HEK293 (cell line): ENCODE data around the gene ADAMTS2.

Experiments used
- CTCF ChIA-PET: fragments of 350-600 bp; formaldehyde crosslinking; extraction: SDS; loops from one replicate; lab custom pipeline; 2021; ENCODE audit warnings: antibody characterized with exemption; lab: Yijun Ruan, JAX
- POLR2A ChIA-PET: fragments of 300-600 bp; formaldehyde crosslinking; extraction: SDS; loops from one replicate; lab custom pipeline; 2020; ENCODE audit warnings: antibody characterized with exemption, inconsistent platforms; lab: Yijun Ruan, JAX
- H3K27ac ChIP-seq: fragments of 200-500 bp; sonication (Bioruptor generic); 2 replicates; pipeline ENCODE4 v1.5.1; 2014; ENCODE audit warnings: low read depth, low read length, control low read depth, inconsistent platforms; ENCODE audit errors: extremely low read depth
- H3K36me3 ChIP-seq, 2 experiments: fragments of 200-500 bp in 1 of 2; sonication (Bioruptor generic) in 1 of 2; 1 replicate in 1 of 2; 2 replicates in 1 of 2; pipeline ENCODE4 v1.5.1; 2014 to 2017; ENCODE audit warnings: inconsistent platforms in 2 of 2, low read length in 2 of 2; ENCODE audit not compliant: control insufficient read depth in 2 of 2, insufficient read depth in 1 of 2
- H3K4me1 ChIP-seq: fragments of 200-500 bp; sonication (Bioruptor generic); 2 replicates; pipeline ENCODE4 v1.5.1; 2014; ENCODE audit warnings: mild to moderate bottlenecking, low read length, inconsistent platforms; ENCODE audit not compliant: control insufficient read depth, insufficient read depth
- H3K4me3 ChIP-seq: 2 replicates; pipeline ENCODE4 v1.5.1; 2011; ENCODE audit warnings: low read depth, mild to moderate bottlenecking, control low read depth, low read length, moderate library complexity
- H3K9me3 ChIP-seq: fragments of 200-500 bp; sonication (Bioruptor generic); 2 replicates; pipeline ENCODE4 v1.5.1; 2014; ENCODE audit warnings: low read depth, low read length, inconsistent platforms; ENCODE audit not compliant: control insufficient read depth, insufficient read depth
- AEBP2 ChIP-seq: fragments of 450-650 bp; formaldehyde crosslinking; IDR thresholded peaks from 2 replicates; pipeline ENCODE4 v1.5.1; 2016; ENCODE audit warnings: missing biosample characterization, missing genetic modification characterization, borderline replicate concordance
- PATZ1 ChIP-seq: fragments of 450-650 bp; formaldehyde crosslinking; IDR thresholded peaks from 2 replicates; pipeline ENCODE4 v1.5.1; 2016; ENCODE audit warnings: missing biosample characterization, missing genetic modification characterization
- YY1 ChIP-seq: fragments of 450-650 bp; formaldehyde crosslinking; IDR thresholded peaks from 2 replicates; pipeline ENCODE4 v1.5.1; 2018; ENCODE audit warnings: missing biosample characterization, missing genetic modification characterization
- ZBTB17 ChIP-seq: fragments of 450-650 bp; formaldehyde crosslinking; IDR thresholded peaks from 2 replicates; pipeline ENCODE4 v1.5.1; 2016; ENCODE audit warnings: missing biosample characterization, missing genetic modification characterization
- ZNF10 ChIP-seq: fragments of 450-650 bp; formaldehyde crosslinking; IDR thresholded peaks from 2 replicates; pipeline ENCODE4 v1.5.1; 2017; ENCODE audit warnings: missing biosample characterization, missing genetic modification characterization
- ZNF121 ChIP-seq: fragments of 450-650 bp; formaldehyde crosslinking; IDR thresholded peaks from 2 replicates; pipeline ENCODE4 v1.5.1; 2016; ENCODE audit warnings: missing biosample characterization, missing genetic modification characterization
- ZNF132 ChIP-seq: fragments of 450-650 bp; formaldehyde crosslinking; IDR thresholded peaks from 2 replicates; pipeline ENCODE4 v1.5.1; 2017; ENCODE audit warnings: missing biosample characterization, missing genetic modification characterization, borderline replicate concordance
- ZNF19 ChIP-seq: fragments of 450-650 bp; formaldehyde crosslinking; IDR thresholded peaks from 2 replicates; pipeline ENCODE4; 2016; ENCODE audit warnings: missing biosample characterization, missing genetic modification characterization, low read depth
- ZNF211 ChIP-seq: fragments of 450-650 bp; formaldehyde crosslinking; IDR thresholded peaks from 2 replicates; pipeline ENCODE4 v1.5.1; 2016; ENCODE audit warnings: low read depth, missing biosample characterization, missing genetic modification characterization
- ZNF239 ChIP-seq: fragments of 450-650 bp; formaldehyde crosslinking; IDR thresholded peaks from 2 replicates; pipeline ENCODE4 v1.5.1; 2016; ENCODE audit warnings: missing biosample characterization, missing genetic modification characterization
- ZNF26 ChIP-seq: fragments of 450-650 bp; formaldehyde crosslinking; IDR thresholded peaks from 2 replicates; pipeline ENCODE4 v1.5.1; 2016; ENCODE audit warnings: missing biosample characterization, missing genetic modification characterization
- ZNF548 ChIP-seq: fragments of 450-650 bp; formaldehyde crosslinking; IDR thresholded peaks from 2 replicates; pipeline ENCODE4 v1.5.1; 2016; ENCODE audit warnings: missing biosample characterization, missing genetic modification characterization
- ZNF561 ChIP-seq: fragments of 450-650 bp; IDR thresholded peaks from 2 replicates; pipeline ENCODE4 v1.5.1; 2018; ENCODE audit warnings: missing biosample characterization, missing genetic modification characterization, borderline replicate concordance
- ZNF596 ChIP-seq: fragments of 450-650 bp; IDR thresholded peaks from 2 replicates; pipeline ENCODE4 v1.5.0; 2018; ENCODE audit warnings: missing biosample characterization, mild to moderate bottlenecking, missing genetic modification characterization, moderate library complexity
- ZNF610 ChIP-seq: fragments of 450-650 bp; formaldehyde crosslinking; IDR thresholded peaks from 2 replicates; pipeline ENCODE4 v1.5.1; 2016; ENCODE audit warnings: missing biosample characterization, missing genetic modification characterization, borderline replicate concordance
- ZNF660 ChIP-seq: fragments of 450-650 bp; IDR thresholded peaks from 2 replicates; pipeline ENCODE4 v1.5.1; 2018; ENCODE audit warnings: missing biosample characterization, mild to moderate bottlenecking, missing genetic modification characterization
- ZNF837 ChIP-seq: fragments of 450-650 bp; formaldehyde crosslinking; IDR thresholded peaks from 2 replicates; pipeline ENCODE4 v1.5.1; 2016; ENCODE audit warnings: missing biosample characterization, missing genetic modification characterization
- ZXDB ChIP-seq: fragments of 450-650 bp; formaldehyde crosslinking; IDR thresholded peaks from 2 replicates; pipeline ENCODE4 v1.5.1; 2016; ENCODE audit warnings: missing biosample characterization, missing genetic modification characterization
- TF ChIP-seq, protein P1 (sequence below): fragments of 450-650 bp; IDR thresholded peaks from 2 replicates; pipeline ENCODE4 v1.5.1; 2018; ENCODE audit warnings: missing biosample characterization, mild to moderate bottlenecking, missing genetic modification characterization

Gene ADAMTS2

DNA sequence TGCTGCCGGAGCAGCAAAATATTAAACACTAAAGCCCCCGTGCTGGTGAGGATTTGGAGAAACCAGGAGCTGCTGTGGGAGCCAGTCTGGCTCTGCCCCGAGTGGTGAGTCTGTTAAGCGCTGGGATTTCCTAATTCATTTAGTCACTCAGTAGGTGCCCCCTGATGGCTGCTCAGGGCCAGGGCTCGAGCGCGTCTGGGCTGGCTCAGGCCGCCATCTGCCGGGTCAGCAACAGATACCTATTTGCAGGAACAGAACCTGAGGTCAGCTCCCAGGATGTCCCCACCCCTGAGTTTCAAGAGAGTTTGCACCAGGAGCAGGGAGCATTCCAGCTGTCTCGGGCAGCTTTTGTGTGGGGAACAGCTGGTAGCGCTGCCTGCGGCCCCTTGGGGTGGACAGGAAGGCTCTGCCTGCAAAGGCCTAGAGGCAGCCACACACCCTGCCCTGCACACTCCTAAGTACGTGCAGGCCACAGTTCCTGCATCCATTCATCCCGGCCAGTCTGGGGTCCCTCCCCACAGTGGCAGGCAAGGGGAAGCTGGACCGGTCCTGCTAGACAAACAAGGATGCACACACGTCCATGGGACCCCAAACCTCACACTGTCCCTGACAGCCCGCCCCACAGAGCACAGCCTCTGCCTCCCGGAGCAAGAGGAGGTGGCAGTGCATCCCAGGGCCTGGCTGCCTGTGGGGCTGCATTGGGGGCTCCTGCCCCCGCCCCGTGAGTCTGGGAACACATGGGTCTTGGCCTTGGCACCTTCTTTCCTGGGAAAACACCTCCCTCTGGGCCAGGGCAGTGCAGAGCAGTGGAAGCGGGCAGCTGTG lies 83.7 kb downstream of the ADAMTS2 start:
- H3K27ac ChIP-seq: no peak overlapping the region
- no peak for TF ChIP-seq ZNF837 (tag by site-specific recombination)
- TF ChIP-seq ZNF211 (tag by site-specific recombination): no peak
- TF ChIP-seq ZNF19 (tag by site-specific recombination): no peak
- no peak for TF ChIP-seq PATZ1 (tag by site-specific recombination)
- TF ChIP-seq ZNF10 (tag by site-specific recombination): no peak
- TF ChIP-seq ZNF596 (tag by site-specific recombination): no peak
- TF ChIP-seq ZNF239: no peak
- no peak for TF ChIP-seq AEBP2 (tag by site-specific recombination)
- no peak for TF ChIP-seq YY1 (tag by site-specific recombination)
- no peak for TF ChIP-seq ZNF121 (tag by site-specific recombination)
- TF ChIP-seq ZNF660 (tag by site-specific recombination): no peak
- no peak for TF ChIP-seq ZNF132 (tag by site-specific recombination)
- no peak for TF ChIP-seq ZNF561 (tag by site-specific recombination)
- TF ChIP-seq ZBTB17 (tag by site-specific recombination): no peak
- TF ChIP-seq ZXDB (tag by site-specific recombination): no peak
- TF ChIP-seq, protein P1, sequence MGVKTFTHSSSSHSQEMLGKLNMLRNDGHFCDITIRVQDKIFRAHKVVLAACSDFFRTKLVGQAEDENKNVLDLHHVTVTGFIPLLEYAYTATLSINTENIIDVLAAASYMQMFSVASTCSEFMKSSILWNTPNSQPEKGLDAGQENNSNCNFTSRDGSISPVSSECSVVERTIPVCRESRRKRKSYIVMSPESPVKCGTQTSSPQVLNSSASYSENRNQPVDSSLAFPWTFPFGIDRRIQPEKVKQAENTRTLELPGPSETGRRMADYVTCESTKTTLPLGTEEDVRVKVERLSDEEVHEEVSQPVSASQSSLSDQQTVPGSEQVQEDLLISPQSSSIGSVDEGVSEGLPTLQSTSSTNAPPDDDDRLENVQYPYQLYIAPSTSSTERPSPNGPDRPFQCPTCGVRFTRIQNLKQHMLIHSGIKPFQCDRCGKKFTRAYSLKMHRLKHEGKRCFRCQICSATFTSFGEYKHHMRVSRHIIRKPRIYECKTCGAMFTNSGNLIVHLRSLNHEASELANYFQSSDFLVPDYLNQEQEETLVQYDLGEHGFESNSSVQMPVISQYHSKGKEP (tag by site-specific recombination): no peak
- TF ChIP-seq ZNF26: no peak
- TF ChIP-seq ZNF610: no peak
- no peak for TF ChIP-seq ZNF548 (tag by site-specific recombination)
- no peak overlapping the region for H3K4me3 ChIP-seq
- H3K4me1 ChIP-seq: no peaks in the 10 kb centered on the region; the same call in 1 of the 2 replicates
- ChIA-PET POLR2A (no interaction called here), CTCF (interaction anchor here (0.5 kb wide), 1 partner anchor 184 kb away, joined by 3 read pairs; no protein-coding TSS in a partner anchor)
- no peaks in the 10 kb centered on the region for H3K36me3 ChIP-seq
- H3K9me3 ChIP-seq: no peaks in the 10 kb centered on the region
